ENCODE measurements around the gene KRTAP12-2.

The KRTAP12-2 gene, protein sequence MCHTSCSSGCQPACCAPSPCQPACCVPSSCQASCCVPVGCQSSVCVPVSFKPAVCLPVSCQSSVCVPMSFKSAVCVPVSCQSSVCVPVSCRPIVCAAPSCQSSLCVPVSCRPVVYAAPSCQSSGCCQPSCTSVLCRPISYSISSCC

DNA sequence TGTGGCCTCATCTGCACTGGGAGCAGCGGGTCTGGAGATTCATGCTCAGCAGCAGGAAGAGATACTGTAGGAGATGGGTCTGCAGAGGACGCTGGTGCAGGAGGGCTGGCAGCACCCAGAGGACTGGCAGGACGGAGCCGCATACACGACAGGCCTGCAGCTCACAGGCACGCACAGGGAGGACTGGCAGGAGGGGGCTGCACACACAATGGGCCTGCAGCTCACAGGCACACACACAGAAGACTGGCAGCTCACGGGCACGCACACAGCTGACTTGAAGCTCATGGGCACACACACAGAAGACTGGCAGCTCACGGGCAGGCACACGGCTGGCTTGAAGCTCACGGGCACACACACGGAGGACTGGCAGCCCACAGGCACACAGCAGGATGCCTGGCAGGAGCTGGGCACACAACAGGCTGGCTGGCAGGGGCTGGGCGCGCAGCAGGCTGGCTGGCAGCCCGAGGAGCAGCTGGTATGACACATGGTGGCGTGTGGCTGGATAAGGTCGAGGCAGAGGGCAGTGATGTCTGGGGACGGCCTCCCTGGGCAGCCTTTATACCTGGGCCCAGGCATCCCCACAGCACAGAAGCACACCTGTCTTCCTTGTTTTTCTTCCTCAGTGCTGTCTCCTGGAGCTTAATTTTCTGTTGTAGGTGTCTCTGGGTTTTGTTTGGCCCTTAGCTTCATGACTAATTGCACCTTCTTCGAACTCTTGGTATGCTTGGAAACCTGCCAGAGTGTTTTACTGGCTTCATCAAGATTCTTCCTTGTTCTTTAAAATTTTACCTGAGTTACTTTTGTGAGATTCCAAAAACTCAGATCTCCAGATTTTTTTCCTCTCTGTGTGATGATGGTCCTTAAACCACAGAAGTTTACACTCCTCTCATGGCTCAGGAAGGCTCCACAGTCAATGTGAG is at the start of gene KRTAP12-2:
TSS of gene KRTAP12-2 (minus strand) at position 527 of the 920 bp plus-strand sequence. CDS start at position 486, 41 bp downstream.
- DNase-seq (ENCODE audit: insufficient read length, low spot score) (no peak), FAIRE-seq (no peak)
- no peak for TF ChIP-seq POLR2A (IDR thresholded peaks at IDR 0.05; ENCODE audit: low read depth, low read length)

- DNase-seq (ENCODE audit: insufficient read length, low spot score) = no peak
- FAIRE-seq = no peak
- no peak for TF ChIP-seq POLR2A (IDR thresholded peaks at IDR 0.05; ENCODE audit: low read depth, low read length)
Measured at GRCh38 chr21:44714905-44715304, 48.2 kb upstream of the KRTAP12-2 start.

GRCh38 chr21:44713846-44714245 is 47.1 kb upstream of the KRTAP12-2 start:
- TF ChIP-seq POLR2A (IDR thresholded peaks at IDR 0.05; ENCODE audit: low read depth, low read length) = no peak
- FAIRE-seq (no peak), DNase-seq (ENCODE audit: insufficient read length, low spot score) (no peak)

- DNase-seq (ENCODE audit: insufficient read length, low spot score) (no peak), FAIRE-seq (no peak)
- no peak for TF ChIP-seq POLR2A (IDR thresholded peaks at IDR 0.05; ENCODE audit: low read depth, low read length)
Measured at GRCh38 chr21:44713130-44713529, 46.4 kb upstream of the KRTAP12-2 start.

- FAIRE-seq (no peak), DNase-seq (ENCODE audit: insufficient read length, low spot score) (no peak)
- no peak for TF ChIP-seq POLR2A (IDR thresholded peaks at IDR 0.05; ENCODE audit: low read depth, low read length)
Measured at GRCh38 chr21:44712203-44713028, 45.7 kb upstream of the KRTAP12-2 start.

GRCh38 chr21:44711327-44712202 is 44.8 kb upstream of the KRTAP12-2 start, which contains the start of gene TSPEAR:
TSPEAR (minus strand) TSS chr21:44711572; CDS start chr21:44711514, 58 bp downstream.
- no peak for FAIRE-seq
- no peak for TF ChIP-seq POLR2A (IDR thresholded peaks at IDR 0.05; ENCODE audit: low read depth, low read length)
- no peak for DNase-seq (ENCODE audit: insufficient read length, low spot score)

DNA sequence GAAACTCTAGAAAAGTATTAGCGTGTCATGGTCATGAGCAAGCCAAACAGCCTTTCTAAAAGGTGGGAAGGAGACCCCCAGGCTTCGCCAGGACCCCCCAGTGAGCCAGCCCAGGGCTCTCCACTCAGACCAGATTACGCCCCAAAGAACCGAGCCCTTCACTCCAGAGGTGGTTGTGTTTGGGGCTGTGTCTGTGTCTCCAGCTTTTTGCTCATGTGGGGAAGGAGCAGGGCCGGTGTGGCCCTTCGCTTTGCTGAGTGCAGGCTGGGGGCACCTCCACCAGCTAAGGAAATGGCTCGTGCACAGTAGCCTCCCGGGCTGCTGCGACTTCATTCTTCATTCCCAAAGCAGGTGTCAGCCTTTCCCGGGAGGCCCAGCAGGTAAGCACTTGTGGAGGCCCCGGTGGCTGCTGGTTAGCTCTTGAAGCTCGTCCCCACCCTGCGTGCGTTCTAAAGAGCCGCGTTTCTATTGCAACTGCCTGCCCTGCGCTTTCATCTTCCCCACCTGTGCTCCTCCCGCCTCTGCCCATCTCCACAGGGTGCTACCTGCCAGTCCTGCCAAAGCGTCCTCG is 44.1 kb upstream of the KRTAP12-2 start:
- DNase-seq (ENCODE audit: insufficient read length, low spot score) = no peak
- no peak for TF ChIP-seq POLR2A (IDR thresholded peaks at IDR 0.05; ENCODE audit: low read depth, low read length)
- FAIRE-seq = no peak

- no peak for FAIRE-seq
- no peak for TF ChIP-seq POLR2A (IDR thresholded peaks at IDR 0.05; ENCODE audit: low read depth, low read length)
- no peak for DNase-seq (ENCODE audit: insufficient read length, low spot score)
Measured at GRCh38 chr21:44710294-44710665, 43.6 kb upstream of the KRTAP12-2 start.

DNA sequence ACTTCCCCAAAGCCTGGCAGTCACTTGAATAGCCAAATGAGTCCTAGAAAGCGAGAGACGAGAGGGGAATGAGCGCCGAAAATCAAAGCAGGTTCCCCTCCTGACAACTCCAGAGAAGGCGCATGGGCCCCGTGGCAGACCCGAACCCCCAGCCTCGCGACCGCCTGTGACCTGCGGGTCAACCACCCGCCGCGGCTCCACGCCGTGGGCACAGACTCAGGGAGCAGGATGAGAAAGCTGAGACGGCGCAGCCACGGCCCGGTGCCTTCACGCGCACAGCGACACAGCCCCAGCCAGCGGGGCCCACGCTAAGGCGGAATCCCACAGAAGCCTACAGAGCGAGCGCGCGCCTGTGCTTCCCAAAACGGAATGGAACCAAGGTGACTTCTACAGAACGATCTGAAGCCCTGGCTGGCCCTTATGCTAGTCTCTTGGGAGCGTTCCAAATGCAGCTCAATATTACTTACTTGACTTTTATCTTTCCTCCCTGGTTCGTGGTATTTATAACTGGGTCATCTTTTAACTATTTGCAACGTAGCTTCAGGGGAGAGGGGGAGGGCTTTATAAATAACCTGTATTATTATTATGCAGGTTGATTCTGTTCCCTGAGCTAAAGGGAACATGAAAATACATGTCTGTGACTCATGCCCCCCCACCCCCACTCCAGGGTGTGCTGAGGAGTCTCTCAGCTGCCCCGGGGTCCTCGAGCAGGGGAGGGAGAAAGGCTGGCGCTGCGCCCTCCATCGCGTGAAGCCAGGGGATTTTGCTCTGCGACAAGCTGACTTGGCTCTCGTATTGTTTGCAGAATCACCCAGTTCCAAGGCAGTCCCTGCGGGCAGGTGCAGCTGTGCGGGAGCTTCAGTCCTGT is 42.9 kb upstream of the KRTAP12-2 start:
- no peak for TF ChIP-seq POLR2A (IDR thresholded peaks at IDR 0.05; ENCODE audit: low read depth, low read length)
- DNase-seq (ENCODE audit: insufficient read length, low spot score) (no peak), FAIRE-seq (no peak)

GRCh38 chr21:44708866-44709425 is 42.2 kb upstream of the KRTAP12-2 start:
- DNase-seq (ENCODE audit: insufficient read length, low spot score) = no peak
- no peak for TF ChIP-seq POLR2A (IDR thresholded peaks at IDR 0.05; ENCODE audit: low read depth, low read length)
- no peak for FAIRE-seq

GRCh38 chr21:44708213-44708865 is 41.6 kb upstream of the KRTAP12-2 start:
- TF ChIP-seq POLR2A (IDR thresholded peaks at IDR 0.05; ENCODE audit: low read depth, low read length) = no peak
- FAIRE-seq (no peak), DNase-seq (ENCODE audit: insufficient read length, low spot score) (no peak)
